ENCODE results near the gene DTNA.

DTNA gene

DNA sequence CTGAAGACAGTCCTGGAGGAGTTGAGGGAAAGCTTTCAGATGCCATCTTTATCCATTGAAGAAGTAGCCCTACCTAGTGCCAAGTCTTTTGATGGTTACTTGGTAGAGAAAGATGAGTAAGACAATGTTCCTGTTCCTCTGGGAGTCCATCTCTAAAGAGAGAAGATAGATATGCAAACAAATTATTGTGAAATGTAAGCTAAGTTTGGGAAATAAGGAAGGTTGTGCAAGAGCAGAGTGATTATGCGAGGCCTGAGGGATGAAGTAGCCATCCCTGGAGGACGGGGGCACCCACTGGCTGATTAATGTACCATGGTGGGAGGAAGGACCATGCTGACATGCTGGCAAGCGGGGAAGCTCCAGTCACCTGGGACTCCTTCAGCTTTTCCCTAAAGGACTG lies 994 bp upstream of the DTNA start:
- no peak for TF ChIP-seq YY1 (IDR thresholded peaks at IDR 0.05; ENCODE audit: low read depth)
- TF ChIP-seq TAF1 (IDR thresholded peaks at IDR 0.05; ENCODE audit: low read depth): no peak
- no peak for TF ChIP-seq TEAD4 (IDR thresholded peaks at IDR 0.05)
- TF ChIP-seq CEBPB (IDR thresholded peaks at IDR 0.05): no peak
- no peak for TF ChIP-seq EP300 (IDR thresholded peaks at IDR 0.05; ENCODE audit: borderline replicate concordance)
- TF ChIP-seq ZBTB7A (IDR thresholded peaks at IDR 0.05; ENCODE audit: low read depth): no peak
- TF ChIP-seq, protein P1, sequence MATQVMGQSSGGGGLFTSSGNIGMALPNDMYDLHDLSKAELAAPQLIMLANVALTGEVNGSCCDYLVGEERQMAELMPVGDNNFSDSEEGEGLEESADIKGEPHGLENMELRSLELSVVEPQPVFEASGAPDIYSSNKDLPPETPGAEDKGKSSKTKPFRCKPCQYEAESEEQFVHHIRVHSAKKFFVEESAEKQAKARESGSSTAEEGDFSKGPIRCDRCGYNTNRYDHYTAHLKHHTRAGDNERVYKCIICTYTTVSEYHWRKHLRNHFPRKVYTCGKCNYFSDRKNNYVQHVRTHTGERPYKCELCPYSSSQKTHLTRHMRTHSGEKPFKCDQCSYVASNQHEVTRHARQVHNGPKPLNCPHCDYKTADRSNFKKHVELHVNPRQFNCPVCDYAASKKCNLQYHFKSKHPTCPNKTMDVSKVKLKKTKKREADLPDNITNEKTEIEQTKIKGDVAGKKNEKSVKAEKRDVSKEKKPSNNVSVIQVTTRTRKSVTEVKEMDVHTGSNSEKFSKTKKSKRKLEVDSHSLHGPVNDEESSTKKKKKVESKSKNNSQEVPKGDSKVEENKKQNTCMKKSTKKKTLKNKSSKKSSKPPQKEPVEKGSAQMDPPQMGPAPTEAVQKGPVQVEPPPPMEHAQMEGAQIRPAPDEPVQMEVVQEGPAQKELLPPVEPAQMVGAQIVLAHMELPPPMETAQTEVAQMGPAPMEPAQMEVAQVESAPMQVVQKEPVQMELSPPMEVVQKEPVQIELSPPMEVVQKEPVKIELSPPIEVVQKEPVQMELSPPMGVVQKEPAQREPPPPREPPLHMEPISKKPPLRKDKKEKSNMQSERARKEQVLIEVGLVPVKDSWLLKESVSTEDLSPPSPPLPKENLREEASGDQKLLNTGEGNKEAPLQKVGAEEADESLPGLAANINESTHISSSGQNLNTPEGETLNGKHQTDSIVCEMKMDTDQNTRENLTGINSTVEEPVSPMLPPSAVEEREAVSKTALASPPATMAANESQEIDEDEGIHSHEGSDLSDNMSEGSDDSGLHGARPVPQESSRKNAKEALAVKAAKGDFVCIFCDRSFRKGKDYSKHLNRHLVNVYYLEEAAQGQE (IDR thresholded peaks at IDR 0.05; ENCODE audit: low read depth): no peak
- TF ChIP-seq CREB1 (IDR thresholded peaks at IDR 0.05; ENCODE audit: low read depth): no peak
- TF ChIP-seq, protein P2, sequence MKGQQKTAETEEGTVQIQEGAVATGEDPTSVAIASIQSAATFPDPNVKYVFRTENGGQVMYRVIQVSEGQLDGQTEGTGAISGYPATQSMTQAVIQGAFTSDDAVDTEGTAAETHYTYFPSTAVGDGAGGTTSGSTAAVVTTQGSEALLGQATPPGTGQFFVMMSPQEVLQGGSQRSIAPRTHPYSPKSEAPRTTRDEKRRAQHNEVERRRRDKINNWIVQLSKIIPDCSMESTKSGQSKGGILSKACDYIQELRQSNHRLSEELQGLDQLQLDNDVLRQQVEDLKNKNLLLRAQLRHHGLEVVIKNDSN (IDR thresholded peaks at IDR 0.05): no peak
- TF ChIP-seq, protein P3, sequence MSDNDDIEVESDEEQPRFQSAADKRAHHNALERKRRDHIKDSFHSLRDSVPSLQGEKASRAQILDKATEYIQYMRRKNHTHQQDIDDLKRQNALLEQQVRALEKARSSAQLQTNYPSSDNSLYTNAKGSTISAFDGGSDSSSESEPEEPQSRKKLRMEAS (IDR thresholded peaks at IDR 0.05): no peak

DNA sequence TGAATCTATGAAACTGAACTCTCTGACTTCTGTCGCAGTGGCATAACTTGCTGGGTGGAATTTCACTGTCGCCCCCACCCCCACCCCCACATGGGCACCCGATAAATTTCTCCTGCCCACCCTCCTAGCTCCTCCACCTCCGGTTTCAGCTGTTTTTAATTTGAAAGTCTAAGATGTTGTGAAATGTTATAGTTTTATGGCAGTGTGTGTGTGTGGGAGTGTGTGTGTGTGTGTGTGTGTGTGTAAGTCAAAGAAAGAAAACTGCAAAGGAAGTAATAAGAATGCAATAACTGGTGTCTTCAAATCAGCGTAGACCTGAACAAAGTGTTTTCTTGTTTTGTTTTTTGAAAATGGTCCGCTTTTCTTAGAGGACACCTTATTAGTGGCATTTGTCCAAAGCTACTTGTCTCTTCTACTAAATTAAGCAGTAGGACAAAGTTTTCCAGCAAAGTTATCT lies 388 bp downstream of the DTNA start:
- TF ChIP-seq RAD21 (IDR thresholded peaks at IDR 0.05; ENCODE audit: low read depth) (no peak), ZBTB7A (IDR thresholded peaks at IDR 0.05; ENCODE audit: low read depth) (no peak), TCF12 (IDR thresholded peaks at IDR 0.05; ENCODE audit: low read depth) (no peak), TAF1 (IDR thresholded peaks at IDR 0.05; ENCODE audit: low read depth) (no peak), FOXM1 (IDR thresholded peaks at IDR 0.05; ENCODE audit: borderline replicate concordance, low read depth) (no peak), CREB1 (IDR thresholded peaks at IDR 0.05; ENCODE audit: low read depth) (no peak), YY1 (IDR thresholded peaks at IDR 0.05; ENCODE audit: low read depth) (no peak), EP300 (IDR thresholded peaks at IDR 0.05; ENCODE audit: borderline replicate concordance) (no peak), CEBPB (IDR thresholded peaks at IDR 0.05) (no peak), EGR1 (IDR thresholded peaks at IDR 0.05) (no peak), TEAD4 (IDR thresholded peaks at IDR 0.05) (no peak), NFIC (IDR thresholded peaks at IDR 0.05) (no peak)
- TF ChIP-seq, protein P2 (IDR thresholded peaks at IDR 0.05): no peak
- TF ChIP-seq, protein P3 (IDR thresholded peaks at IDR 0.05): no peak
- TF ChIP-seq, protein P1 (IDR thresholded peaks at IDR 0.05; ENCODE audit: low read depth): no peak

DNA sequence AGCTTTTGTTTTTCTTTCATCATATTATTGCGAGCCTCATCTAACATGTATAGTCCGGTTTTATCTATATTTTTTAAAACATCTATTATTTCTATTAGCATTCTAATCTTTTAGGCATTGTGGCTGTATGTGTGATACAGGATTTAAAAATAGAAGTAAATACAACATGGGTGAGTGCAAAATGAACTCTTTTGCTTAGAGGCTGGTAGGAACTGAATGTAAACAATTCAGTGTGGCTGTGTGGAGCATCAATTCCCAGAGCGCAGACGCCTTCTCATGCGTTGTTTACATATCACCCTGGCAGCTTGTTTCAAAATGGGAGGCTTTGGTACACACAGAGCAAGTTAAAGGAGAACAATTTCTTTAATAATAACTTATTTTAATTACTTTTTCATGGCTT lies 836 bp downstream of the DTNA start:
- TF ChIP-seq, protein P2 (IDR thresholded peaks at IDR 0.05): no peak
- TF ChIP-seq TCF12 (IDR thresholded peaks at IDR 0.05; ENCODE audit: low read depth): no peak
- TF ChIP-seq, protein P3 (IDR thresholded peaks at IDR 0.05): no peak
- TF ChIP-seq, protein P1 (IDR thresholded peaks at IDR 0.05; ENCODE audit: low read depth): no peak
- TF ChIP-seq NFIC (IDR thresholded peaks at IDR 0.05): no peak
- no peak for TF ChIP-seq EP300 (IDR thresholded peaks at IDR 0.05; ENCODE audit: borderline replicate concordance)
- TF ChIP-seq CEBPB (IDR thresholded peaks at IDR 0.05): no peak
- TF ChIP-seq YY1 (IDR thresholded peaks at IDR 0.05; ENCODE audit: low read depth): no peak
- TF ChIP-seq TAF1 (IDR thresholded peaks at IDR 0.05; ENCODE audit: low read depth): no peak
- no peak for TF ChIP-seq CREB1 (IDR thresholded peaks at IDR 0.05; ENCODE audit: low read depth)
- no peak for TF ChIP-seq RAD21 (IDR thresholded peaks at IDR 0.05; ENCODE audit: low read depth)
- no peak for TF ChIP-seq TEAD4 (IDR thresholded peaks at IDR 0.05)
- no peak for TF ChIP-seq FOXM1 (IDR thresholded peaks at IDR 0.05; ENCODE audit: borderline replicate concordance, low read depth)
- no peak for TF ChIP-seq EGR1 (IDR thresholded peaks at IDR 0.05)
- TF ChIP-seq ZBTB7A (IDR thresholded peaks at IDR 0.05; ENCODE audit: low read depth): no peak

DNA sequence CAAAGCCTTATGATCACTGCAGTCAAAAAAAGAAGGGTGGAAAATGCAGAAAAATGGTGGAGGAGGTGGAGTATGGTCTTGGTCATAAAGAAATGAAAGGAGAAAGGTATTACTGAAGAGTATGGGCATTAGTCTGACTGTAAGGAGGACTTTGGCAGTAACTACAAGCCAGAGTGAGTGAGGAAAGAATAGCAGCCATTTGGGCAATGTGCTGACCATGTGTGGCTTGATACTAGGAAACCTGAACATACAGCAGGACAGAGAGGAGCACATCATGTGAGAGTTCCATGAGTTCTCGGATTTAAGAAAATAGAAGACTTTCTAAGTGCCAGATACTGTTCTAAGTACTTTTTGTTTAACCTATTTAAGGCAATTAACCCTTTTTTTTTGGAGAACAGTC lies 8.5 kb downstream of the DTNA start:
- TF ChIP-seq FOXM1 (IDR thresholded peaks at IDR 0.05; ENCODE audit: borderline replicate concordance, low read depth): no peak
- no peak for TF ChIP-seq NFIC (IDR thresholded peaks at IDR 0.05)
- TF ChIP-seq CREB1 (IDR thresholded peaks at IDR 0.05; ENCODE audit: low read depth): no peak
